ENCODE data around the gene RPS6KA4.

DNA sequence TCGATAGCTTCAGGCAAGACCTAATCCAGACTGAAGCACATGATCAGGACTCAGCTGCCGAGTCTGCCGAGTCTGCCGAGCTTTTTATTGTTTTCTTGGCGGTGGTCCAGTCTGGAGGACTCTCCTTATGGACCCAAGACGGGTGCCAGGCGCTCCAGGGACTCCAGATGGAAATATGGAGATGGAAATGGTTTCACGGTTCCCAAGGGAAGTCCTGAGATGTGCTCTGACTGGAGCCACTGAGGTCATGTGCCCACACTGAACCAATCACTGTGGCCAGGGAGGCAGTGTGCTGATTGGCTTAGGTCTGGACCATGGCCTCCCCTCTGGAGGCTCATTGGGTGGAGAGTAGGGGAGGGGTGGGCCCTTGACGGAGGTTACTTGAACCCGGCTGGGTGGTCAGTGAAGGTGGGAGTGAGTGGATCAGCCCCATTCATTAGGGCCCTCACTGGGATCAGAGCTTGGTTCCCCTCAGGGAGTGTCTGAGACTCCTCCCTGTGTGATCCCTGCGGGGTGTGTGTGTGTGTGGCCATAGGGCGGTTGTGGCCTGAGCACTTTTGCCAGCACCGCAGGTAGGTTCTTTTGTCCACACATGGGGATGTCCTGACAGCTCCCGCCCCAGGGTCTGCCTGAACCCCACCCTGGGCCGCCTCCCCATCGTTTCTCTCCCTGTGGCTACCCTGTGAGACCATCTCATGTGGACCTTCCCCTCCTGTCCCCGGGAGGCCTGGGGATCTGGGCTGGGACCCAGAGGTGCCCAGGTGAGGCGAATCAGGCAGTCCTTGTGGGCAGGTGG is 14.0 kb downstream of the RPS6KA4 start:
- TF ChIP-seq, protein P1, sequence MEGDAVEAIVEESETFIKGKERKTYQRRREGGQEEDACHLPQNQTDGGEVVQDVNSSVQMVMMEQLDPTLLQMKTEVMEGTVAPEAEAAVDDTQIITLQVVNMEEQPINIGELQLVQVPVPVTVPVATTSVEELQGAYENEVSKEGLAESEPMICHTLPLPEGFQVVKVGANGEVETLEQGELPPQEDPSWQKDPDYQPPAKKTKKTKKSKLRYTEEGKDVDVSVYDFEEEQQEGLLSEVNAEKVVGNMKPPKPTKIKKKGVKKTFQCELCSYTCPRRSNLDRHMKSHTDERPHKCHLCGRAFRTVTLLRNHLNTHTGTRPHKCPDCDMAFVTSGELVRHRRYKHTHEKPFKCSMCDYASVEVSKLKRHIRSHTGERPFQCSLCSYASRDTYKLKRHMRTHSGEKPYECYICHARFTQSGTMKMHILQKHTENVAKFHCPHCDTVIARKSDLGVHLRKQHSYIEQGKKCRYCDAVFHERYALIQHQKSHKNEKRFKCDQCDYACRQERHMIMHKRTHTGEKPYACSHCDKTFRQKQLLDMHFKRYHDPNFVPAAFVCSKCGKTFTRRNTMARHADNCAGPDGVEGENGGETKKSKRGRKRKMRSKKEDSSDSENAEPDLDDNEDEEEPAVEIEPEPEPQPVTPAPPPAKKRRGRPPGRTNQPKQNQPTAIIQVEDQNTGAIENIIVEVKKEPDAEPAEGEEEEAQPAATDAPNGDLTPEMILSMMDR (conservative IDR thresholded peaks at IDR 0.05; ENCODE audit: low read length), result no peak
- no peak for TF ChIP-seq EZH2phosphoT487 (IDR thresholded peaks at IDR 0.05; ENCODE audit: borderline replicate concordance, low read depth, low read length)

All from OCI-LY7 (cell line).